Activated CD4-positive, alpha-beta memory T cell treated with anti-CD3 and anti-CD28 coated beads for 36 hours (primary cell): ENCODE measurements around the gene DDX1. TPM values are rescaled to one million over a fixed set of nuclear protein-coding genes. Genes with fewer than 3 reads are reported as not detected.

Experiments used
- CTCF ChIA-PET: fragments of 350-600 bp; sonication (Branson Sonifier 250); formaldehyde crosslinking; loops from one replicate; lab custom pipeline; 2021; ENCODE audit warnings: antibody characterized with exemption, inconsistent platforms; lab: Charles Lee
- POLR2A ChIA-PET: fragments of 350-600 bp; sonication (Branson Sonifier 250); formaldehyde crosslinking; loops from one replicate; lab custom pipeline; 2021; ENCODE audit warnings: antibody characterized with exemption; lab: Charles Lee
- DNase-seq: peaks from one replicate; pipeline ENCODE4 v3.0.0-alpha.2; 2020
- H3K27ac Mint-ChIP-seq: one replicate; pipeline ENCODE4 v1.8.0; 2021; ENCODE audit warnings: mixed read lengths
- H3K27me3 Mint-ChIP-seq: one replicate; pipeline ENCODE4 v1.8.0; 2021; ENCODE audit warnings: mixed read lengths
- H3K36me3 Mint-ChIP-seq: one replicate; pipeline ENCODE4 v1.8.0; 2021; ENCODE audit warnings: mixed read lengths
- H3K4me1 Mint-ChIP-seq: one replicate; pipeline ENCODE4 v1.8.0; 2021; ENCODE audit warnings: low read depth, mixed read lengths
- H3K4me3 Mint-ChIP-seq: one replicate; pipeline ENCODE4 v1.8.0; 2021; ENCODE audit warnings: mild to moderate bottlenecking, mixed read lengths
- H3K9me3 Mint-ChIP-seq: one replicate; pipeline ENCODE4 v1.8.0; 2021; ENCODE audit warnings: mixed read lengths
- intact Hi-C: fragments of 100-400 bp; cut with micrococcal nuclease; formaldehyde crosslinking; loops from one replicate; pipeline ENCODE4 v1.15.1; 2023
- total RNA-seq, 2 experiments: library from RNA; stranded (reverse); gene quantifications; one replicate each; pipeline ENCODE4 v1.2.3, GENCODE V29; 2021

DDX1 gene
- total RNA-seq, 2 experiments from 2014 or later = 79.7 to 81.1 TPM

- no peak overlapping the region for H3K4me3 Mint-ChIP-seq
- H3K27ac Mint-ChIP-seq = no peak overlapping the region
- intact Hi-C loops = loop anchor here (5.0 to 10.0 kb wide), 3 partner anchors 295 to 1118 kb away; no protein-coding TSS in a partner anchor
- ChIA-PET POLR2A (no interaction called here), CTCF (interaction anchor here (1.0 to 1.4 kb wide), 3 partner anchors 62 to 969 kb away, joined by 3 to 4 read pairs (median 3); no protein-coding TSS in a partner anchor)
- H3K9me3 Mint-ChIP-seq = peaks cover 9% of the 10 kb centered on the region
- H3K4me1 Mint-ChIP-seq = no peaks in the 10 kb centered on the region
- H3K36me3 Mint-ChIP-seq = peaks cover 39% of the 10 kb centered on the region
- no peak for DNase-seq
- no peaks in the 10 kb centered on the region for H3K27me3 Mint-ChIP-seq
These were observed 47.9 kb downstream of the DDX1 start for GRCh38 chr2:15639323-15640251.

GRCh38 chr2:15640261-15640711, 48.6 kb downstream of the DDX1 start:
- Mint-ChIP-seq H3K36me3 (peaks cover 39% of the 10 kb centered on the region), H3K4me1 (no peaks in the 10 kb centered on the region), H3K27me3 (no peaks in the 10 kb centered on the region), H3K9me3 (peaks cover 9% of the 10 kb centered on the region), H3K27ac (no peak overlapping the region), H3K4me3 (no peak overlapping the region)
- no peak for DNase-seq
- POLR2A ChIA-PET = no interaction called here
- intact Hi-C loops = no loop called here
- CTCF ChIA-PET = interaction anchor here (1.0 to 1.4 kb wide), 3 partner anchors 63 to 968 kb away, joined by 3 to 4 read pairs (median 3); no protein-coding TSS in a partner anchor

DNA sequence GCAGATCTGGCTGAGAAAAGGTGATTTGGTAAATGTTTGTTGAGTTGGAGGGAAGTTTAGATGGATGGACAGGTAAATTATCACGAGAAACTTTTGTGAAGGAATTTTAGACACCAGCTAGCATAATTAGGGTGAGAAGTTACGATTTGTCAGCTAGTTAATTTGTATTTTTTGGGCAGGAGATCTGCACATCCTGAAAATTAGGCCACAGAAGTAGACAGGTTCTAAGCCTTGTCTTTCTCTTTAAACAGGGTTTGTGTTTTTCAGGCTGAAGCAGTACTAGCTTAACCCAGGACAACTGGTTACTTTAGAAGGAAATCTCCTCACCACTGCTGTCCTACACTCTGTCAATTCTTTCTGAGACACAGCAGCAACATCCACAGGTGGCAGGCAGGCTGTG, 49.1 kb downstream of the DDX1 start:
- Mint-ChIP-seq H3K27me3 (no peaks in the 10 kb centered on the region), H3K4me1 (no peaks in the 10 kb centered on the region)
- CTCF ChIA-PET = no interaction called here

DNA sequence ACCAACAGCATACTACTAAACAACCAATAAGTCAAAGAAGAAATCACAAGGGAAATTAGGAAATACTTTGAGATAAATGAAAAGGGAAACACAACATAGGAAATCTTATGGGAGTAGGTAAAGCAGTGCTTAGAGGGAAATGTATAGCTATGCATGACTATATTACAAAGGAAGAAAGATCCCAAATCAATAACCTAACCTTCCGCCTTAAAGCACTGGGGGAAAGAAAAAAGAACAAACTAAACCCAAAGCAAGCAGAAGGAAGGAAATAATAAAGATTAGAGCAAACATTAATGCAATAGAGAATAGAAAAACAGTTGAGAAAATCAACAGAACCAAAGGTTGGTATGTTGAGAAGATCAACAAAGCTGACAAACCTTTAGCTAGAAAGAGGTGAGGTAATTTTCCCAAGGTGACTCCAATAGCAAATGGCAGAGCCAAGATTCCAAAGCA, 49.9 kb downstream of the DDX1 start:
- peaks cover 9% of the 10 kb centered on the region for H3K9me3 Mint-ChIP-seq
- ChIA-PET CTCF (no interaction called here), POLR2A (no interaction called here)
- intact Hi-C loops = no loop called here
- H3K4me1 Mint-ChIP-seq = no peaks in the 10 kb centered on the region
- no peak overlapping the region for H3K27ac Mint-ChIP-seq
- H3K27me3 Mint-ChIP-seq = no peaks in the 10 kb centered on the region
- H3K4me3 Mint-ChIP-seq = no peak overlapping the region
- peaks cover 39% of the 10 kb centered on the region for H3K36me3 Mint-ChIP-seq
- no peak for DNase-seq

More for the DNA sequence above, 49.1 kb downstream of the DDX1 start:
- peaks cover 39% of the 10 kb centered on the region for H3K36me3 Mint-ChIP-seq
- intact Hi-C loops = no loop called here
- H3K27ac Mint-ChIP-seq = no peak overlapping the region
- peaks cover 9% of the 10 kb centered on the region for H3K9me3 Mint-ChIP-seq
- POLR2A ChIA-PET = no interaction called here
- H3K4me3 Mint-ChIP-seq = no peak overlapping the region
- no peak for DNase-seq

GRCh38 chr2:15642011-15642814, 50.5 kb downstream of the DDX1 start:
- H3K36me3 Mint-ChIP-seq = peaks cover 39% of the 10 kb centered on the region
- no peak for DNase-seq
- peaks cover 9% of the 10 kb centered on the region for H3K9me3 Mint-ChIP-seq
- POLR2A ChIA-PET = no interaction called here
- intact Hi-C loops = no loop called here
- H3K27ac Mint-ChIP-seq = no peak overlapping the region
- H3K4me1 Mint-ChIP-seq = no peaks in the 10 kb centered on the region
- no peak overlapping the region for H3K4me3 Mint-ChIP-seq
- CTCF ChIA-PET = no interaction called here
- H3K27me3 Mint-ChIP-seq = no peaks in the 10 kb centered on the region

DNA sequence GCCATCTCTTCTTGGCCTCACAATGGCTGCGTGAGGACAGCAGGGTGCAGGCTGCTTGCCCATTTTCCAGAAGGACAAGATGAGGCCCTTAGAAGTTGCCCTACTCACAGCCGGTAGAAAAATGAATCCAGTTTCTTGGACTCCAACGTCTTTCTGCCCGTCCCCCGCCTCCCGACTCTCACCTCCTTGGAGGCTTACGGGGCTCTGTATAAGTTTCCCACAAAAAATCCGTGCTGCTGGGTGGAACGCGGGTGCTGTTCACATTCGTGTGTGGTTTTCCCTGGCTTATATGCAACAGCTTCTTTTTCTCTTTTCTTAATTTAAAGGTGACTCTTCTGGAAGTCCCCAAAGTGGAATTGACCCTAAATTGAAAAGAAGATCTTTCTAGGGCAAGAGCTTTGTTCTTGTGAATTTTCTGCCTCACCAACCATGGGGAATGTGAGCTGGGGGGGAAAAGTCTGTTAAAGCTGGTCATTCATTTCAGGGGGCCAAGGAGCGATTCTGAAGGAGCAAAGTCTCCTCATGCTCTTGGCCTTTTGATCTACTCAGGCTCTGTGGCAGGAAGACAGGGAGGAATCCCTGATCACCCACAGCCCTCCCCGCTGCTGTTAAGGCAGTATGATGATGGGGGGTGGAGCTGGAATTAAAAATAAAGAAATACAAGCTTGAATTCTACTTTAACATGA, 51.3 kb downstream of the DDX1 start:
- H3K27me3 Mint-ChIP-seq = no peaks in the 10 kb centered on the region
- intact Hi-C loops = no loop called here
- H3K36me3 Mint-ChIP-seq = peaks cover 35% of the 10 kb centered on the region
- CTCF ChIA-PET = no interaction called here
- no peak for DNase-seq
- H3K27ac Mint-ChIP-seq = no peak overlapping the region
- peaks cover 9% of the 10 kb centered on the region for H3K9me3 Mint-ChIP-seq
- POLR2A ChIA-PET = no interaction called here
- no peaks in the 10 kb centered on the region for H3K4me1 Mint-ChIP-seq
- H3K4me3 Mint-ChIP-seq = no peak overlapping the region

GRCh38 chr2:15643791-15644585, 52.3 kb downstream of the DDX1 start:
- intact Hi-C loops = no loop called here
- peaks cover 29% of the 10 kb centered on the region for H3K36me3 Mint-ChIP-seq
- H3K27ac Mint-ChIP-seq = no peak overlapping the region
- CTCF ChIA-PET = no interaction called here
- H3K27me3 Mint-ChIP-seq = no peaks in the 10 kb centered on the region
- H3K9me3 Mint-ChIP-seq = peaks cover 9% of the 10 kb centered on the region
- no peak for DNase-seq
- no peak overlapping the region for H3K4me3 Mint-ChIP-seq
- POLR2A ChIA-PET = interaction anchor here (0.6 kb wide), 1 partner anchor 15 kb away, joined by 3 read pairs; no protein-coding TSS in a partner anchor
- no peaks in the 10 kb centered on the region for H3K4me1 Mint-ChIP-seq

- intact Hi-C loops = no loop called here
- Mint-ChIP-seq H3K4me1 (no peaks in the 10 kb centered on the region), H3K4me3 (no peak overlapping the region), H3K27ac (no peak overlapping the region), H3K27me3 (no peaks in the 10 kb centered on the region), H3K36me3 (peaks cover 19% of the 10 kb centered on the region), H3K9me3 (peaks cover 9% of the 10 kb centered on the region)
- CTCF ChIA-PET = no interaction called here
- POLR2A ChIA-PET = no interaction called here
- no peak for DNase-seq
These were observed 53.6 kb downstream of the DDX1 start for GRCh38 chr2:15645300-15645699.

GRCh38 chr2:15645720-15646385, 54.2 kb downstream of the DDX1 start:
- Mint-ChIP-seq H3K4me3 (no peak overlapping the region), H3K9me3 (peaks cover 7% of the 10 kb centered on the region), H3K27ac (no peak overlapping the region), H3K36me3 (peaks cover 15% of the 10 kb centered on the region), H3K27me3 (no peaks in the 10 kb centered on the region), H3K4me1 (no peaks in the 10 kb centered on the region)
- no peak for DNase-seq
- ChIA-PET CTCF (no interaction called here), POLR2A (no interaction called here)
- intact Hi-C loops = no loop called here

DNA sequence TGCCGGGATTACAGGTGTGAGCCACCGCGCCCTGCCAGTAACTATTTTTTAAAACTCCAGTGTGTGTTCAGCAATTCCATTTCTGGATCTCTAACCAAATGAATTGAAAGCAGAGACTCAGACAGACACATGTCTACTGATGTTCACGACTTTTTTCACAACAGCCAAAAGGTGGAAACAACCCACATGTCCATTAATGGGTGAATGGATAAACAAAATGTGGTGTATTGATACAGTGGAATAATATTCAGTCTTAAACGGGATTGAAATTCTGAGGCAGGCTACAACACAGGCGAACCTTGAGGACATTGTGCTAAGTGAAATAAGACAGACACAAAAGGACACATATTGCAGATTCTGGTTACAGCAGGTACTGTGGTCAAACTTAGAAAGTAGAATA, 55.0 kb downstream of the DDX1 start:
- Mint-ChIP-seq H3K4me1 (no peaks in the 10 kb centered on the region), H3K4me3 (no peak overlapping the region), H3K27ac (no peak overlapping the region), H3K27me3 (no peaks in the 10 kb centered on the region), H3K36me3 (peaks cover 7% of the 10 kb centered on the region), H3K9me3 (no peaks in the 10 kb centered on the region)
- DNase-seq = no peak
- intact Hi-C loops = no loop called here
- ChIA-PET CTCF (no interaction called here), POLR2A (no interaction called here)
